Measurements from ENCODE around the gene AMMECR1. TPM values are rescaled to one million over a fixed set of nuclear protein-coding genes. Genes with fewer than 3 reads are reported as not detected.
A peak's percentile ranks its signal among the peaks of the same experiment; 100 is the strongest.
"Not testable (repeated sequence)": the region's sequence is repeated elsewhere in the genome, so short reads cannot be mapped to it uniquely, and the experiment has no call there.

Gene AMMECR1
- total and polyA plus RNA-seq, 12 donors, result 0.59 to 1.8 (median 0.99) TPM

DNA sequence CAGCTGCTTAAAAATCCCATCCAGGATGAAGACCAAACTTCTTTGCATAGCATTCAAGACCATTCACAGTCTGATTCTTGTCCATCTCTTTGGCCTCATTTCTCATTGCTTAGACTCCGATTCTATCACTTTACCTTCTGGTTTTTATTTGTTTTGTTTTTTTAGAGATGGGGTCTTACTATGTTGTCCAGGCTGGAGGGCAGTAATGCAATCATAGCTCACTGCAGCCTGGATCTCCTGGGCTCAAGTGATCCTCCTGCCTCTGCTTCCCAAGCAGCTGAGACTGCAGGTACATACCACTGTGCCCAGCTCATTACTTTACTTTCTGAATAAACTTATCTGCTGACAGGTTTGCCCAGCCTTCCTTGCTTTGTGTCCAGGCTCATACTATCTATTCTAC lies 162.1 kb downstream of the AMMECR1 start:
- no peak for TF ChIP-seq CTCF (IDR thresholded peaks at IDR 0.05)
- intact Hi-C loops (cut with DNase I), result loop anchor here in 3 of 10 donors (5.0 kb wide), 3 partner anchors 247 to 257 kb away; no protein-coding TSS in a partner anchor

GRCh38 chrX:110154328-110154727 lies 163.6 kb downstream of the AMMECR1 start:
- H3K36me3 ChIP-seq; H3K4me3 ChIP-seq; H3K27ac ChIP-seq; intact Hi-C loops (cut with DNase I); DNase-seq; H3K9me3 ChIP-seq; ATAC-seq; H3K4me1 ChIP-seq; H3K27me3 ChIP-seq: not testable (repeated sequence)
- WGBS, 2 donors, result 59 to 61% methylated on average over 5 of the region's 5 CpGs

More for the DNA sequence above, 162.1 kb downstream of the AMMECR1 start:
- peaks cover 0 to 3% (median 0%) of the 10 kb centered on the region in 7 donors for H3K27me3 ChIP-seq
- H3K4me1 ChIP-seq, result peaks cover 0 to 9% (median 2%) of the 10 kb centered on the region in 9 donors
- H3K4me3 ChIP-seq, result no peak overlapping the region
- H3K9me3 ChIP-seq, result no peaks in the 10 kb centered on the region
- H3K36me3 ChIP-seq, result peaks cover 0 to 3% (median 0%) of the 10 kb centered on the region in 9 donors
- ATAC-seq, result no peak
- 91 to 100% methylated on average over 1 of the region's 1 CpG for WGBS, 2 donors
- no peak for DNase-seq
- H3K27ac ChIP-seq, result no peak overlapping the region

- Histone ChIP-seq H3K4me3 (no peak overlapping the region), H3K9me3 (no peaks in the 10 kb centered on the region), H3K36me3 (peaks cover 0 to 3% (median 0%) of the 10 kb centered on the region in 9 donors), H3K27ac (no peak overlapping the region), H3K27me3 (no peaks in the 10 kb centered on the region), H3K4me1 (peaks cover 0 to 6% (median 0%) of the 10 kb centered on the region in 9 donors)
- no peak for TF ChIP-seq CTCF (IDR thresholded peaks at IDR 0.05)
- 76 to 79% methylated on average over 2 of the region's 2 CpGs for WGBS, 2 donors
- intact Hi-C loops (cut with DNase I), result no loop called here
- ATAC-seq (no peak), DNase-seq (no peak)
These were observed 164.0 kb downstream of the AMMECR1 start for GRCh38 chrX:110153896-110154295.

- ATAC-seq (no peak), DNase-seq (no peak)
- no peak overlapping the region for H3K27ac ChIP-seq
- H3K4me3 ChIP-seq, result no peak overlapping the region
- peaks cover 0 to 3% (median 0%) of the 10 kb centered on the region in 9 donors for H3K36me3 ChIP-seq
- H3K9me3 ChIP-seq, result no peaks in the 10 kb centered on the region
- peaks cover 0 to 6% (median 0%) of the 10 kb centered on the region in 9 donors for H3K4me1 ChIP-seq
- WGBS, 2 donors, result 81 to 88% methylated on average over 2 of the region's 2 CpGs
- no peak for TF ChIP-seq CTCF (IDR thresholded peaks at IDR 0.05)
- intact Hi-C loops (cut with DNase I), result no loop called here
- H3K27me3 ChIP-seq, result no peaks in the 10 kb centered on the region
These were observed 164.6 kb downstream of the AMMECR1 start for GRCh38 chrX:110153244-110153643.

DNA sequence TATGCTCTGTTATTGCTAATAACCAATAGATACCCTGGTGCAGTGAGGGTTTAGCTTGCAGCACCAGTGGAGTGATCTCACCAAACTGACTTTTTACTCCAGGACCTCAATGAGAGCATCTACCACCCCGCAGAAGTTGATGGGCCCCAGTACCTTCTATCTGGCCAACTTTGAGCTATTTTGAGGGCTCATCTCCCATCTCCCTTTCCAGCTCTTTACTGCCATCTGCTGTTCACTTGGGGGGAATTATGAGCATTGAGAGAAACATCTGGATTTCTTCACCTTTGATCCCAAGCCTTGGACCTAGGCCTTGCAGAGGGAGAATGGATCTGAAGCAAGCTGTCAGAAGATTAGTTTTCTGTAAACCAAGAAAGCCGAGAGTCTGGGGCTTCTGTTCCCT lies 171.4 kb downstream of the AMMECR1 start:
- H3K9me3 ChIP-seq, result no peaks in the 10 kb centered on the region
- intact Hi-C loops (cut with DNase I), result loop anchor here in 7 of 10 donors (2.0 to 10.0 kb wide), 6 partner anchors 102 to 242 kb away; partner anchors contain the start of gene TMEM164 (in 2 of the 7)
- 26 to 39% methylated on average over 2 of the region's 2 CpGs for WGBS, 2 donors
- H3K4me1 ChIP-seq, result peaks cover 0 to 46% (median 8%) of the 10 kb centered on the region in 9 donors
- ATAC-seq (peak; percentile 52 to 80 (median 68)), DNase-seq (peak in 1 of 2 donors; percentile 20)
- peak overlapping the region in 1 of 10 donors; percentile 19 for H3K27ac ChIP-seq
- H3K4me3 ChIP-seq, result no peak overlapping the region
- TF ChIP-seq CTCF (IDR thresholded peaks at IDR 0.05), result peak; percentile 35 to 68 (median 62)
- H3K27me3 ChIP-seq, result no peaks in the 10 kb centered on the region
- peaks cover 0 to 3% (median 0%) of the 10 kb centered on the region in 9 donors for H3K36me3 ChIP-seq
